ENCODE measurements around the gene S100A7A. TPM values are rescaled to one million over a fixed set of nuclear protein-coding genes. Genes with fewer than 3 reads are reported as not detected.
"Not testable (repeated sequence)": the region's sequence is repeated elsewhere in the genome, so short reads cannot be mapped to it uniquely, and the experiment has no call there.

Gene S100A7A
- total RNA-seq, 1 donor from 2014 or later, result not detected

DNA sequence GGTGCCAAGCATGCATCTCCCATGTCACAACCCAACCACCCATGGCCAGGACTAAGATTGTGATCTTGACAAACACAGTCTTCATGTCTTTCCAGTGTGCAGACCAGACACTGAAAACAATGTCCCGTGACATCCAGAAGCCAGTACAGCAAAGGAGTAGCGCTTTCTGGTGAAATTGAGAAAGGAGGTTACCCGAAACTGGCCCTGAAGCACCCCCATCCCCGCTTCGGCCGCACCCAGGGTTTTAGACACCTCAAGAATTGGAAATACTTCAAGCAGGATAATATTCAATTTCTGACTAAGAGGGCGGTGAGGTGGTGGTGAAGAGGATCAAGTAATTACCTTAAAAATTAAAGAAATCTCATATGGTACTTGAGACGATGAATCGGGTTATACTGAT, 14.9 kb upstream of the S100A7A start:
- H3K27ac Mint-ChIP-seq (ENCODE audit: unreplicated experiment), result no peak overlapping the region
- peaks cover 1% of the 10 kb centered on the region for H3K9me3 Mint-ChIP-seq (ENCODE audit: unreplicated experiment)
- H3K4me3 Mint-ChIP-seq (ENCODE audit: unreplicated experiment), result no peak overlapping the region
- H3K27me3 Mint-ChIP-seq (ENCODE audit: unreplicated experiment), result peaks cover 5% of the 10 kb centered on the region
- no peaks in the 10 kb centered on the region for H3K4me1 Mint-ChIP-seq (ENCODE audit: unreplicated experiment)
- TF ChIP-seq, protein P1, sequence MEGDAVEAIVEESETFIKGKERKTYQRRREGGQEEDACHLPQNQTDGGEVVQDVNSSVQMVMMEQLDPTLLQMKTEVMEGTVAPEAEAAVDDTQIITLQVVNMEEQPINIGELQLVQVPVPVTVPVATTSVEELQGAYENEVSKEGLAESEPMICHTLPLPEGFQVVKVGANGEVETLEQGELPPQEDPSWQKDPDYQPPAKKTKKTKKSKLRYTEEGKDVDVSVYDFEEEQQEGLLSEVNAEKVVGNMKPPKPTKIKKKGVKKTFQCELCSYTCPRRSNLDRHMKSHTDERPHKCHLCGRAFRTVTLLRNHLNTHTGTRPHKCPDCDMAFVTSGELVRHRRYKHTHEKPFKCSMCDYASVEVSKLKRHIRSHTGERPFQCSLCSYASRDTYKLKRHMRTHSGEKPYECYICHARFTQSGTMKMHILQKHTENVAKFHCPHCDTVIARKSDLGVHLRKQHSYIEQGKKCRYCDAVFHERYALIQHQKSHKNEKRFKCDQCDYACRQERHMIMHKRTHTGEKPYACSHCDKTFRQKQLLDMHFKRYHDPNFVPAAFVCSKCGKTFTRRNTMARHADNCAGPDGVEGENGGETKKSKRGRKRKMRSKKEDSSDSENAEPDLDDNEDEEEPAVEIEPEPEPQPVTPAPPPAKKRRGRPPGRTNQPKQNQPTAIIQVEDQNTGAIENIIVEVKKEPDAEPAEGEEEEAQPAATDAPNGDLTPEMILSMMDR (IDR thresholded peaks at IDR 0.05; ENCODE audit: unreplicated experiment), result no peak
- H3K36me3 Mint-ChIP-seq (ENCODE audit: low read depth, unreplicated experiment), result no peaks in the 10 kb centered on the region
- no peak for DNase-seq (ENCODE audit: low spot score)

DNA sequence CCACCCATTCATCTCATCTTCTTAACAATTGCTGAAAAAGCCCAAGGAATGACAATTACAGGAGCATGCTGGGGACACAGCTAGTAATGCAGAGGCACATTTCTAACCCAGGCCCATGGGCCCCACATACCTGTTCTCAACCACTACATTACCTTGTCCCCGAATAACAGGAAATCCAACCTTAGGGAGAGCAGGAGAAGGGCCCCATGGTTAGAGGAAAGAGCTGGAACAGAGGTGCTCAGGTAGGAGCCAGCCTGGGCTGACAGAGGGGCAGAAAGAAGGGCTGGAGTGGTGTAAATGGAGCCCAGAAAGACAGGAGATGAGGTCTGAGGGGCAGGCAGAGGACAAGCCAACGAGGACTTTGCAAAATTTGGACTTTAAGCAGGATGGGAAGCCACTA, 14.1 kb upstream of the S100A7A start:
- Mint-ChIP-seq H3K4me3 (ENCODE audit: unreplicated experiment) (no peak overlapping the region), H3K9me3 (ENCODE audit: unreplicated experiment) (peaks cover 5% of the 10 kb centered on the region), H3K27me3 (ENCODE audit: unreplicated experiment) (peaks cover 9% of the 10 kb centered on the region), H3K27ac (ENCODE audit: unreplicated experiment) (no peak overlapping the region), H3K36me3 (ENCODE audit: low read depth, unreplicated experiment) (no peaks in the 10 kb centered on the region), H3K4me1 (ENCODE audit: unreplicated experiment) (no peaks in the 10 kb centered on the region)
- TF ChIP-seq, protein P1 (IDR thresholded peaks at IDR 0.05; ENCODE audit: unreplicated experiment), result no peak
- DNase-seq (ENCODE audit: low spot score), result no peak

DNA sequence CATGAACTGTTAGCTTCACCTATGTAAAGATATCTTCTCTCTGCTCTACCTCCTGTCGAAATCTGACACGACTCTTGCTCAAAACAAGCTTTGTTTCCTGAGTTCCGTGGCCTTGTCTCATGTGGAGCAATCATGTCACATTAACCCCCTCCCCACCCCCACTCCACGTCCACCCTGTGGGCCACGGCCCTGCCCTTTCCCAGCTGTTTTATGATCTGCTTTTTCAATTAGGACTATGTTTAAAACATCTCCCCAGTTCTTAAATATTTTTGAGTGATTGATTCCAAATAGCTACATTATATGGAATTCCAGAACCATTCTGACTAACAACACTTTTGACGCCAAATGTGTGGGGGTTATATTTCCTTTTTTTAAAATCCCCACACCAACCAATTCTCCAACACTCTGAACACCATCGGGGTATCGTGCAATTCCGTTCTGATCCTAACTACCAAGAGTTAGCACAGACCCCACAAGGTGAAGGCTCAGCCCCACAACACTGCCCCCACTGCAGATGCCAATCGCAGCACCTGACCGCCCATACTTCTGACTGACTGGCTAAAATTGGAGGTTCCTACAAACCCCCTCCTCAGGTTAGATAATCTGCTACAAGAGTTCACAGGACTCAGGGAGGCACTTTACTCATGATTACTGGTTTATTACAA, 12.8 kb upstream of the S100A7A start:
- peaks cover 9% of the 10 kb centered on the region for H3K27me3 Mint-ChIP-seq (ENCODE audit: unreplicated experiment)
- no peaks in the 10 kb centered on the region for H3K4me1 Mint-ChIP-seq (ENCODE audit: unreplicated experiment)
- H3K9me3 Mint-ChIP-seq (ENCODE audit: unreplicated experiment), result peaks cover 5% of the 10 kb centered on the region
- DNase-seq (ENCODE audit: low spot score), result no peak
- no peak overlapping the region for H3K27ac Mint-ChIP-seq (ENCODE audit: unreplicated experiment)
- TF ChIP-seq, protein P1 (IDR thresholded peaks at IDR 0.05; ENCODE audit: unreplicated experiment), result no peak
- no peaks in the 10 kb centered on the region for H3K36me3 Mint-ChIP-seq (ENCODE audit: low read depth, unreplicated experiment)
- no peak overlapping the region for H3K4me3 Mint-ChIP-seq (ENCODE audit: unreplicated experiment)

DNA sequence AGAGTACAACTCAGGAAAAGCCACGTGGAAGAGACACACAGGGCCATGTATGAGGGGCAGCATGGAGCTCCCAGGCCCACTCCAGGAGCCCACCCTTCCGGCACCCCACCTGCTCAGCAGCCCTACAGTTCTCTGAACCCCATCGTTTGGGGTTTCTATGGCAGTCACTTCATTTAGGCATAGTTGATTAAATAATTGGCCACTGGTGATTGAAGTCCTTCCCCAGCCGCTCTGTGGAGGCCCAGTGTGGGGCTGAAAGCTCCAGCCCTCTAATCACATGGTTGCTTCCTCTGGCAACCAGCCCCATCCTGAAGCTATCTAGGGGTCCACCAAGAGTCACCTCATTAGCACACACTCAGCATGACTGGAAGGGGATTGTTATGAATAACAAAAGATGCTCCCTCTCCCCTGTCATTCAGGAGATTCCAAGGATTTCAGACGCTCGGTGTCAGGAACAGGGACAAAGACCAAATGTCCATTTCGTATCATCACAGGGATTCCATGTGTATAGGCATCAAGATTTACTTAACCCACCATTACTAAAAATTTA, 12.2 kb upstream of the S100A7A start:
- Mint-ChIP-seq H3K4me1 (ENCODE audit: unreplicated experiment) (no peaks in the 10 kb centered on the region), H3K4me3 (ENCODE audit: unreplicated experiment) (no peak overlapping the region), H3K27me3 (ENCODE audit: unreplicated experiment) (peaks cover 10% of the 10 kb centered on the region), H3K9me3 (ENCODE audit: unreplicated experiment) (peaks cover 5% of the 10 kb centered on the region), H3K27ac (ENCODE audit: unreplicated experiment) (no peak overlapping the region), H3K36me3 (ENCODE audit: low read depth, unreplicated experiment) (no peaks in the 10 kb centered on the region)
- no peak for DNase-seq (ENCODE audit: low spot score)
- TF ChIP-seq, protein P1 (IDR thresholded peaks at IDR 0.05; ENCODE audit: unreplicated experiment), result no peak

DNA sequence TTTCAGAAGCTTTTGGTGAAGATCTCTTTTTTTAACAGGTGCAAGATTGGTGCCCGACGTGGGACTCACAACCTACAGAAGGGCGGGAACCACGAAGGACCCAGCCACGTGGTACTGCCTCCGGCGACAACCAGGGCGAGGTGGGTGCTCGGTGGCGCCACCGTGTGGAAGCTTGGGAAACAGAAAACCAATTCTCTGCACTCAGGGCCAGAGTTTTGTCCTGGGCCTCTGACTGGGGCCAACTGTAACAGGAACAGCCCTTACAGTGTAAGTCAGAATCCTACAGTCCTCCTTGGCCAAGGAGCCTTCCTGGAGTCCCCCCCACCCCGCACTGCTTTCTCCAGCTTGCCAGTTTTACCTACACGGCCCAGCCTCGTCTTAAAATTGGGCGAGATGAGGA, 11.6 kb upstream of the S100A7A start:
- DNase-seq (ENCODE audit: low spot score), result peak; percentile 55
- peaks cover 9% of the 10 kb centered on the region for H3K27me3 Mint-ChIP-seq (ENCODE audit: unreplicated experiment)
- H3K36me3 Mint-ChIP-seq (ENCODE audit: low read depth, unreplicated experiment), result no peaks in the 10 kb centered on the region
- H3K4me1 Mint-ChIP-seq (ENCODE audit: unreplicated experiment), result no peaks in the 10 kb centered on the region
- peaks cover 5% of the 10 kb centered on the region for H3K9me3 Mint-ChIP-seq (ENCODE audit: unreplicated experiment)
- TF ChIP-seq, protein P1 (IDR thresholded peaks at IDR 0.05; ENCODE audit: unreplicated experiment), result peak; percentile 74
- no peak overlapping the region for H3K27ac Mint-ChIP-seq (ENCODE audit: unreplicated experiment)
- no peak overlapping the region for H3K4me3 Mint-ChIP-seq (ENCODE audit: unreplicated experiment)

DNA sequence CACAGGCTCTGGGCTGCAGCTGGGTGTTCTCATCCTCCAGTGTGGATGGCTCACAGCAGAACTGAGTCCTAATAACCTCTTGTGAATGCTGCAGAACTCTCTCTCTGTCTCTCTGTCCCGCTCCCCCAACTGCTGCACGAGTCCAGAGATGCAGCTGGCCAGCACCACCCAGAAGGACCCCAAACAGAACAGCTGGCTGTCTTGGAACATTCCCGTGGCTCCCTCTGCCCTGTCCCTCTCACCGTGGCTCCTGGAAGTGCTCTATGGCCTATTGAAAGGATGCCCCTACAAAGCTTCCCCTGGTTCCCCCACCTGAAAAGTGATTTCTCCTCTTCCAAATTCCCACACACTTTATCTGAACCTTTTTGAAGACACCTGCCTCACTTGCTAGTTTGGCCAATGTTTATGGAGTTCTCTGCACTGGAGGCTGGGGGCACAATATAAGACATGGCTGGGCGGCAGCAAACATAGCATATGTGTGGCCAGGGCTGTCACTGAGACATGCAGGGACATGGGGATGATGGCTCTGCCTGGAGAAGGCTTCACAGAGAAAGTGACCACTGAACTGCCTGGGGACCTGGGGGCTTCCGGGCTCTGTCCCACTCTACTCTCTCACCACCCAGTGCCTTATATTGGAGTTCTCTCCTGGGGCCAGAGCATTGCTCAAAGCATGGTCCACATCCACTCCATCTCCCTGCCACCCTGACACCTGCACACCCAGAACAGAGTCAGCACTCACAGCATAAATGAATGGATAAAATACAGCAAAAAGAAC, 10.3 kb upstream of the S100A7A start:
- not testable (repeated sequence) for H3K27me3 Mint-ChIP-seq (ENCODE audit: unreplicated experiment); H3K4me1 Mint-ChIP-seq (ENCODE audit: unreplicated experiment); DNase-seq (ENCODE audit: low spot score)

DNA sequence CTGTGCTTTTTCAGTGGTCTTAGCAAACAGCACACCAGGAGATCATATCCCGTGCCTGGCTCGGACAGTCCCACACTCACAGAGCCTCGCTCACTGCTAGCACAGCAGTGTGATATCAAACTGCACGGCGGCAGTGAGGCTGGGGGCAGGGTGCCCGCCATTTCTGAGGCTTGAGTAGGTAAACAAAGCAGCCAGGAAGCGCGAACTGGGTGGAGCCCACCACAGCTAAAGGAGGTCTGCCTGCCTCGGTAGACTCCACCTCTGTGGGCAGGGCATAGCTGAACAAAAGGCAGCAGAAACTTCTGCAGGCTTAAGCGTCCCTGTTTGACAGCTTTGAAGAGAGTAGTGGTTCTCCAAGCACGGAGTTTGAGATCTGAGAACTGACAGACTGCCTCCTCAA, 9.0 kb upstream of the S100A7A start:
- not testable (repeated sequence) for H3K9me3 Mint-ChIP-seq (ENCODE audit: unreplicated experiment); H3K27ac Mint-ChIP-seq (ENCODE audit: unreplicated experiment); H3K27me3 Mint-ChIP-seq (ENCODE audit: unreplicated experiment); H3K4me1 Mint-ChIP-seq (ENCODE audit: unreplicated experiment); DNase-seq (ENCODE audit: low spot score); H3K36me3 Mint-ChIP-seq (ENCODE audit: low read depth, unreplicated experiment); H3K4me3 Mint-ChIP-seq (ENCODE audit: unreplicated experiment)

More for the DNA sequence above, 10.3 kb upstream of the S100A7A start:
- H3K36me3 Mint-ChIP-seq (ENCODE audit: low read depth, unreplicated experiment); H3K27ac Mint-ChIP-seq (ENCODE audit: unreplicated experiment); H3K4me3 Mint-ChIP-seq (ENCODE audit: unreplicated experiment); H3K9me3 Mint-ChIP-seq (ENCODE audit: unreplicated experiment): not testable (repeated sequence)

Data from endothelial cell (in vitro differentiated cells).